ENCODE measurements around the gene APOD. TPM values are rescaled to one million over a fixed set of nuclear protein-coding genes. Genes with fewer than 3 reads are reported as not detected.

The APOD gene
- total and polyA plus RNA-seq, 8 donors: 33.0 to 941 (median 188) TPM

- DNase-seq: no peak
- peaks cover 0 to 6% (median 0%) of the 10 kb centered on the region in 3 donors for H3K27me3 ChIP-seq
- peaks cover 0 to 4% (median 0%) of the 10 kb centered on the region in 4 donors for H3K36me3 ChIP-seq
- H3K9me3 ChIP-seq: no peaks in the 10 kb centered on the region
- H3K4me1 ChIP-seq: no peaks in the 10 kb centered on the region
- no peak overlapping the region for H3K4me3 ChIP-seq
- no peak overlapping the region for H3K27ac ChIP-seq
- TF ChIP-seq POLR2A (IDR thresholded peaks at IDR 0.05): no peak
- TF ChIP-seq EP300 (IDR thresholded peaks at IDR 0.05): no peak
- TF ChIP-seq POLR2AphosphoS5 (IDR thresholded peaks at IDR 0.05): no peak
- TF ChIP-seq, protein P1, sequence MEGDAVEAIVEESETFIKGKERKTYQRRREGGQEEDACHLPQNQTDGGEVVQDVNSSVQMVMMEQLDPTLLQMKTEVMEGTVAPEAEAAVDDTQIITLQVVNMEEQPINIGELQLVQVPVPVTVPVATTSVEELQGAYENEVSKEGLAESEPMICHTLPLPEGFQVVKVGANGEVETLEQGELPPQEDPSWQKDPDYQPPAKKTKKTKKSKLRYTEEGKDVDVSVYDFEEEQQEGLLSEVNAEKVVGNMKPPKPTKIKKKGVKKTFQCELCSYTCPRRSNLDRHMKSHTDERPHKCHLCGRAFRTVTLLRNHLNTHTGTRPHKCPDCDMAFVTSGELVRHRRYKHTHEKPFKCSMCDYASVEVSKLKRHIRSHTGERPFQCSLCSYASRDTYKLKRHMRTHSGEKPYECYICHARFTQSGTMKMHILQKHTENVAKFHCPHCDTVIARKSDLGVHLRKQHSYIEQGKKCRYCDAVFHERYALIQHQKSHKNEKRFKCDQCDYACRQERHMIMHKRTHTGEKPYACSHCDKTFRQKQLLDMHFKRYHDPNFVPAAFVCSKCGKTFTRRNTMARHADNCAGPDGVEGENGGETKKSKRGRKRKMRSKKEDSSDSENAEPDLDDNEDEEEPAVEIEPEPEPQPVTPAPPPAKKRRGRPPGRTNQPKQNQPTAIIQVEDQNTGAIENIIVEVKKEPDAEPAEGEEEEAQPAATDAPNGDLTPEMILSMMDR (IDR thresholded peaks at IDR 0.05): no peak
- 75 to 79% (median 77%) methylated on average over 9 of the region's 9 CpGs for WGBS, 5 donors
- intact Hi-C loops (cut with DNase I; ENCODE audit: low total_unique reads): no loop called here
Measured at GRCh38 chr3:195577645-195578177, 6.0 kb downstream of the APOD start.

DNA sequence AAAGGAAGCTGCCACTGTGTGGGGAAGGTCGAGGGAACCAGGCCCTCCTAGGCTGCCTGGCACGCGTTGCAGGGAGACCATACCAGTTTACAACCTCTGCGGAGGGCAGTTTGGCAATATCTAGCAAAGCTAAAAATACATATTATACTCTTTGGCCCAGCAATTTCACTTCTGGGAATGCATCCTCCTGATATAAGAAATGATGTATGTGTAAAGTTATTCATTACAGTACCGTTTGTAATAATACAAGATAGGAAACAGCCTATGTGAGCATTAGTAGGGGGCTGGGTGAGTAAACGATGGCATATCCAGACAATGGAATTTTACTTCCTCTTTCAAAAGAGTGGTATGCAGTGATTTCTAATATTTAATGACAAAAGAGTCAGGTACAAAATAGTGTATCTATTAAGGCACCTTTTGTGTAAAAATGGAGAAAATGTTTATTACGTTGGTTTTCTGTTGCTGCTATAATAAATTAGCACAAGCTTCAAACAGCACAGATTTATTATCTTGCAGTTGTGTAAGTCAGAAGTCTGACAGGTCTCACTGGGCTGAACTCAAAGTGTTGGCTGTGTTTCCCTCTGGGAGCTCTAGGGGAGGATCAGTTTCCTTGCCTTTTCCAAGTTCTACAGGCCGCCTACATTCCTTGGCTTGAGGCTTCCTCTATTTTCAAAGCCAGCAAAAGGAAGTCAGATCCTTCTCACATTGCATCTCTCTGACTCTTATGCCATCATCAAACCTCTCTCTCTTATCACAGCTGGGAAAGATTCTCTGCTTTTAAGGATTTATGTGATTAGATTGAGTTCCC lies 9.0 kb downstream of the APOD start:
- peaks cover 0 to 4% (median 2%) of the 10 kb centered on the region in 4 donors for H3K36me3 ChIP-seq
- no peak for TF ChIP-seq EP300 (IDR thresholded peaks at IDR 0.05)
- no peak for TF ChIP-seq POLR2AphosphoS5 (IDR thresholded peaks at IDR 0.05)
- TF ChIP-seq, protein P1 (IDR thresholded peaks at IDR 0.05): no peak
- TF ChIP-seq POLR2A (IDR thresholded peaks at IDR 0.05): no peak
- peaks cover 0 to 6% (median 0%) of the 10 kb centered on the region in 3 donors for H3K27me3 ChIP-seq
- no peak overlapping the region for H3K27ac ChIP-seq
- H3K4me1 ChIP-seq: no peaks in the 10 kb centered on the region
- 74 to 80% (median 76%) methylated on average over 8 of the region's 8 CpGs for WGBS, 5 donors
- H3K4me3 ChIP-seq: no peak overlapping the region
- intact Hi-C loops (cut with DNase I; ENCODE audit: low total_unique reads): no loop called here
- no peaks in the 10 kb centered on the region for H3K9me3 ChIP-seq
- no peak for DNase-seq

GRCh38 chr3:195573611-195574496 lies 9.9 kb downstream of the APOD start:
- H3K9me3 ChIP-seq: no peaks in the 10 kb centered on the region
- TF ChIP-seq POLR2A (IDR thresholded peaks at IDR 0.05) (no peak), POLR2AphosphoS5 (IDR thresholded peaks at IDR 0.05) (no peak), EP300 (IDR thresholded peaks at IDR 0.05) (no peak)
- TF ChIP-seq, protein P1 (IDR thresholded peaks at IDR 0.05): no peak
- H3K27me3 ChIP-seq: peaks cover 0 to 4% (median 0%) of the 10 kb centered on the region in 3 donors
- intact Hi-C loops (cut with DNase I; ENCODE audit: low total_unique reads): no loop called here
- no peak overlapping the region for H3K4me3 ChIP-seq
- DNase-seq: no peak
- no peaks in the 10 kb centered on the region for H3K4me1 ChIP-seq
- H3K27ac ChIP-seq: no peak overlapping the region
- WGBS, 5 donors: 92 to 95% (median 94%) methylated on average over 19 of the region's 19 CpGs
- H3K36me3 ChIP-seq: peaks cover 0 to 4% (median 2%) of the 10 kb centered on the region in 4 donors

DNA sequence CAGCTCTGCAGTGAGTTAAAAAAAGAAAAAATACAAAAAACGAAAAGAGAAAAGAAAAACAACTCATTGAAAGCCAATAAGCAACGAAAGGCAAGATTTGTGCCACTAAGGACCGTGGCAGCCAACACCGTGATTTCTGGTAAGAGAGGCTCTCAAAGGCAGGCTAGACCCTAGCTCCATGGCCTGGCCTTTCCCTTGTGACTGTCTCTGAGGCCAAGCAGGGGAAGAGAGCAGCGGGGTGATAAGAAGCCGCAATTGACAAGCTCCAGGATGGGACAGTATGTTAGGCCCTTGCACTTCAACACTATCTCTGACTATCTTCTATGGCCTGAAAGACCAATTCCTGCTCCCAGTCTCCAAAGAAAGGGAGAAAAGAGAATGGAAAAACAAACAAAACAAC lies 12.4 kb downstream of the APOD start:
- no peak for TF ChIP-seq POLR2A (IDR thresholded peaks at IDR 0.05)
- TF ChIP-seq, protein P1 (IDR thresholded peaks at IDR 0.05): no peak
- no peak for TF ChIP-seq POLR2AphosphoS5 (IDR thresholded peaks at IDR 0.05)
- TF ChIP-seq EP300 (IDR thresholded peaks at IDR 0.05): no peak
- no peaks in the 10 kb centered on the region for H3K9me3 ChIP-seq
- 74 to 85% (median 81%) methylated on average over 6 of the region's 6 CpGs for WGBS, 5 donors
- no peak for DNase-seq
- H3K4me1 ChIP-seq: no peaks in the 10 kb centered on the region
- H3K27me3 ChIP-seq: peaks cover 0 to 14% (median 0%) of the 10 kb centered on the region in 3 donors
- intact Hi-C loops (cut with DNase I; ENCODE audit: low total_unique reads): no loop called here
- peaks cover 0 to 4% (median 2%) of the 10 kb centered on the region in 4 donors for H3K36me3 ChIP-seq
- no peak overlapping the region for H3K27ac ChIP-seq
- H3K4me3 ChIP-seq: no peak overlapping the region
